Renal pelvis (tissue), 4 donors: ENCODE measurements around the gene PPP1R27. TPM values are rescaled to one million over a fixed set of nuclear protein-coding genes. Genes with fewer than 3 reads are reported as not detected.

Experiments
- DNase-seq: peaks from one replicate; pipeline ENCODE4 v3.0.0-alpha.2; 2013
- polyA plus RNA-seq, 3 donors: library from polyadenylated mRNA; unstranded; fragments of 120-200 nt; gene quantifications; one replicate each; pipeline ENCODE4 v1.2.1, GENCODE V29; 2013; ENCODE audit not compliant: insufficient read length in 3 of 3

PPP1R27 gene
- polyA plus RNA-seq, 3 donors, result 0.14 to 0.44 TPM; not detected in 1

- DNase-seq, result no peak
These were observed 29.0 kb downstream of the PPP1R27 start for GRCh38 chr17:81805707-81806460.

GRCh38 chr17:81804559-81805399 lies 30.1 kb downstream of the PPP1R27 start:
- no peak for DNase-seq

- DNase-seq, result no peak
These were observed 30.9 kb downstream of the PPP1R27 start, which contains the start of gene GCGR for GRCh38 chr17:81803728-81804558. TSS of gene GCGR (plus strand) at chr17:81804150. CDS start at chr17:81809019, 4,869 bp downstream.

GRCh38 chr17:81802856-81803643 lies 31.8 kb downstream of the PPP1R27 start:
- no peak for DNase-seq

GRCh38 chr17:81802048-81802758 lies 32.6 kb downstream of the PPP1R27 start:
- DNase-seq, result no peak

- DNase-seq, result no peak
These were observed 33.5 kb downstream of the PPP1R27 start for GRCh38 chr17:81801327-81801726.

GRCh38 chr17:81794509-81794908 lies 40.3 kb downstream of the PPP1R27 start:
- DNase-seq, result no peak

GRCh38 chr17:81794074-81794476 lies 40.8 kb downstream of the PPP1R27 start:
- no peak for DNase-seq

GRCh38 chr17:81792675-81793615 lies 41.9 kb downstream of the PPP1R27 start:
- no peak for DNase-seq

Other genes starting within 250 kb of the PPP1R27 start
- gene NPLOC4, start 197.9 kb downstream of the PPP1R27 start, polyA plus RNA-seq, result 10 to 100 TPM; 51.0 to 78.2 (median 73.9) TPM
- 1 to 10 TPM; 2.6 to 7.0 (median 4.2) TPM for gene TSPAN10, start 197.9 kb downstream of the PPP1R27 start, polyA plus RNA-seq
- 10 to 100 TPM; 11.2 to 13.4 (median 11.8) TPM for gene PDE6G, start 178.5 kb downstream of the PPP1R27 start, polyA plus RNA-seq
- 10 to 100 TPM; 18.9 to 24.0 (median 22.3) TPM for gene OXLD1, start 168.4 kb downstream of the PPP1R27 start, polyA plus RNA-seq
- gene CCDC137, start 168.3 kb downstream of the PPP1R27 start, polyA plus RNA-seq, result 10 to 100 TPM; 16.8 to 21.9 (median 17.5) TPM
- gene ARL16, start 151.3 kb downstream of the PPP1R27 start, polyA plus RNA-seq, result 10 to 100 TPM; 41.8 to 49.7 (median 47.0) TPM
- gene HGS, start 151.0 kb downstream of the PPP1R27 start, polyA plus RNA-seq, result 100 to 1,000 TPM in 1 of 3 donors, 10 to 100 TPM in 2; 95.1 to 111 (median 96.5) TPM
- gene MRPL12, start 131.7 kb downstream of the PPP1R27 start, polyA plus RNA-seq, result 10 to 100 TPM; 47.5 to 67.4 (median 59.2) TPM
- 10 to 100 TPM; 18.9 to 22.4 (median 22.3) TPM for gene SLC25A10, start 122.8 kb downstream of the PPP1R27 start, polyA plus RNA-seq
- gene GCGR, start 30.9 kb downstream of the PPP1R27 start, polyA plus RNA-seq, result 10 to 100 TPM; 11.1 to 14.0 (median 12.1) TPM
- gene MCRIP1, start 1.8 kb downstream of the PPP1R27 start, polyA plus RNA-seq, result 100 to 1,000 TPM; 102 to 124 (median 122) TPM
- 100 to 1,000 TPM; 415 to 451 (median 445) TPM for gene P4HB, start 25.5 kb upstream of the PPP1R27 start, polyA plus RNA-seq
- gene ARHGDIA, start 36.3 kb upstream of the PPP1R27 start, polyA plus RNA-seq, result 100 to 1,000 TPM; 171 to 228 (median 216) TPM
- gene ALYREF, start 56.5 kb upstream of the PPP1R27 start, polyA plus RNA-seq, result 10 to 100 TPM; 63.3 to 93.8 (median 83.9) TPM
- 100 to 1,000 TPM in 2 of 3 donors, 10 to 100 TPM in 1; 87.9 to 118 (median 117) TPM for gene ANAPC11, start 56.7 kb upstream of the PPP1R27 start, polyA plus RNA-seq
- gene NPB, start 67.2 kb upstream of the PPP1R27 start, polyA plus RNA-seq, result 1 to 10 TPM in 1 of 3 donors, under 1 TPM in 2; 0.71 to 1.2 (median 0.76) TPM
- 10 to 100 TPM; 49.6 to 55.1 (median 52.9) TPM for gene PCYT2, start 76.3 kb upstream of the PPP1R27 start, polyA plus RNA-seq
- gene SIRT7, start 83.1 kb upstream of the PPP1R27 start, polyA plus RNA-seq, result 10 to 100 TPM; 14.0 to 21.3 (median 20.6) TPM
- 10 to 100 TPM; 12.9 to 14.9 (median 13.1) TPM for gene MAFG, start 92.7 kb upstream of the PPP1R27 start, polyA plus RNA-seq
- 10 to 100 TPM; 26.8 to 38.2 (median 31.9) TPM for gene PYCR1, start 102.2 kb upstream of the PPP1R27 start, polyA plus RNA-seq
- under 1 TPM; 0.17 to 0.36 (median 0.24) TPM for gene MYADML2, start 112.2 kb upstream of the PPP1R27 start, polyA plus RNA-seq
- 1 to 10 TPM; 2.1 to 4.3 (median 2.4) TPM for gene NOTUM, start 126.1 kb upstream of the PPP1R27 start, polyA plus RNA-seq
- 10 to 100 TPM; 37.2 to 40.1 (median 37.4) TPM for gene ASPSCR1, start 142.6 kb upstream of the PPP1R27 start, polyA plus RNA-seq
- gene CENPX, start 187.8 kb upstream of the PPP1R27 start, polyA plus RNA-seq, result 10 to 100 TPM; 38.7 to 51.4 (median 48.5) TPM
- 10 to 100 TPM; 15.8 to 18.1 (median 16.6) TPM for gene LRRC45, start 188.3 kb upstream of the PPP1R27 start, polyA plus RNA-seq
- 10 to 100 TPM; 13.4 to 17.1 (median 14.6) TPM for gene RAC3, start 196.6 kb upstream of the PPP1R27 start, polyA plus RNA-seq
- 100 to 1,000 TPM in 2 of 3 donors, 10 to 100 TPM in 1; 98.3 to 138 (median 102) TPM for gene DCXR, start 202.6 kb upstream of the PPP1R27 start, polyA plus RNA-seq
- 10 to 100 TPM; 49.4 to 56.6 (median 54.8) TPM for gene RFNG, start 216.8 kb upstream of the PPP1R27 start, polyA plus RNA-seq
- 100 to 1,000 TPM; 127 to 149 (median 140) TPM for gene GPS1, start 216.8 kb upstream of the PPP1R27 start, polyA plus RNA-seq
- gene DUS1L, start 230.8 kb upstream of the PPP1R27 start, polyA plus RNA-seq, result 10 to 100 TPM; 76.8 to 96.3 (median 90.9) TPM